Panc1 (cell line): ENCODE measurements around the gene TULP4.

Source experiments
- CTCF ChIP-seq: fragments of 450-650 bp; IDR thresholded peaks from 2 replicates; pipeline ENCODE4 v1.5.1; 2017; ENCODE audit warnings: mild to moderate bottlenecking
- POLR2AphosphoS5 ChIP-seq: IDR thresholded peaks from 2 replicates; pipeline ENCODE4 v1.6.1; 2012; ENCODE audit warnings: mild to moderate bottlenecking, low read depth, low read length, moderate library complexity
- REST ChIP-seq, 2 experiments: IDR thresholded peaks; 2 replicates each; pipeline ENCODE4 v1.6.1; 2011 to 2012; ENCODE audit warnings: low read depth in 2 of 2, control low read depth in 1 of 2, low read length in 1 of 2, mild to moderate bottlenecking in 1 of 2, moderate library complexity in 1 of 2; ENCODE audit not compliant: insufficient read depth in 1 of 2
- SIN3A ChIP-seq: IDR thresholded peaks from 2 replicates; pipeline ENCODE4 v1.6.1; 2012; ENCODE audit warnings: low read depth, mild to moderate bottlenecking, low read length, moderate library complexity, borderline replicate concordance; ENCODE audit not compliant: insufficient read depth
- TCF7L2 ChIP-seq: IDR thresholded peaks from 2 replicates; pipeline ENCODE4 v1.6.1; 2011; ENCODE audit warnings: mild to moderate bottlenecking, low read depth, low read length, inconsistent platforms

- no peak for TF ChIP-seq POLR2AphosphoS5
- no peak for TF ChIP-seq CTCF
- TF ChIP-seq SIN3A, result no peak
- no peak for TF ChIP-seq REST (IDR thresholded peaks at IDR 0.05; ENCODE audit: insufficient read depth in 1 of 2, low read depth in 2 of 2, low read length in 1 of 2)
- TF ChIP-seq TCF7L2, result no peak
These were observed 70.8 kb downstream of the TULP4 start for GRCh38 chr6:158383057-158383456.
